GM18499 (cell line): ENCODE measurements around the gene NPFF.
"Not testable (repeated sequence)": the region's sequence is repeated elsewhere in the genome, so short reads cannot be mapped to it uniquely, and the experiment has no call there.

Experiments
- ATAC-seq: cut with Tn5 transposase; IDR thresholded peaks from one replicate; pipeline ENCODE4 v1.9.1; 2021; ENCODE audit warnings: moderate number of reproducible peaks; ENCODE audit not compliant: insufficient read depth, unreplicated experiment

Gene NPFF

GRCh38 chr12:53498235-53498630 lies 9.1 kb downstream of the NPFF start:
- no peak for ATAC-seq

GRCh38 chr12:53497461-53497860 lies 9.8 kb downstream of the NPFF start:
- no peak for ATAC-seq

GRCh38 chr12:53496752-53497032 lies 10.6 kb downstream of the NPFF start:
- ATAC-seq, result no peak

GRCh38 chr12:53495903-53496751 lies 11.2 kb downstream of the NPFF start:
- ATAC-seq, result no peak

- no peak for ATAC-seq
Observed at GRCh38 chr12:53493610-53494391, 13.5 kb downstream of the NPFF start.

- ATAC-seq, result no peak
Observed at GRCh38 chr12:53492830-53493609, 14.3 kb downstream of the NPFF start.

GRCh38 chr12:53492188-53492587 lies 15.1 kb downstream of the NPFF start:
- ATAC-seq, result no peak

- ATAC-seq, result no peak
Observed at GRCh38 chr12:53489242-53489864, 17.9 kb downstream of the NPFF start.

- ATAC-seq, result no peak
Observed at GRCh38 chr12:53486736-53487487, 20.4 kb downstream of the NPFF start.

GRCh38 chr12:53485955-53486735 lies 21.1 kb downstream of the NPFF start:
- ATAC-seq, result no peak

- no peak for ATAC-seq
Observed at GRCh38 chr12:53484686-53485575, 22.4 kb downstream of the NPFF start.

GRCh38 chr12:53483979-53484377 lies 23.3 kb downstream of the NPFF start:
- ATAC-seq, result no peak

- ATAC-seq, result no peak
Observed at GRCh38 chr12:53483225-53483978, 23.9 kb downstream of the NPFF start.

GRCh38 chr12:53482626-53483168 lies 24.6 kb downstream of the NPFF start:
- ATAC-seq, result no peak

- ATAC-seq, result no peak
Observed at GRCh38 chr12:53481939-53482586, 25.2 kb downstream of the NPFF start.

GRCh38 chr12:53481458-53481857 lies 25.8 kb downstream of the NPFF start:
- ATAC-seq, result not testable (repeated sequence)
